GM21825 (cell line): ENCODE data around the gene CYB5R3.
"Not testable (repeated sequence)": the region's sequence is repeated elsewhere in the genome, so short reads cannot be mapped to it uniquely, and the experiment has no call there.

ENCODE experiments used
- ATAC-seq: cut with Tn5 transposase; IDR thresholded peaks from one replicate; pipeline ENCODE4 v1.9.1; 2021; ENCODE audit warnings: mild to moderate bottlenecking, moderate library complexity; ENCODE audit not compliant: unreplicated experiment

The CYB5R3 gene

GRCh38 chr22:42626431-42626830, 22.8 kb downstream of the CYB5R3 start:
- ATAC-seq: no peak

GRCh38 chr22:42625416-42625815, 23.8 kb downstream of the CYB5R3 start:
- no peak for ATAC-seq

GRCh38 chr22:42624551-42625106, 24.6 kb downstream of the CYB5R3 start:
- ATAC-seq: no peak

- no peak for ATAC-seq
Observed at GRCh38 chr22:42623756-42624441, 25.3 kb downstream of the CYB5R3 start.

GRCh38 chr22:42623301-42623751, 25.9 kb downstream of the CYB5R3 start:
- ATAC-seq: no peak

GRCh38 chr22:42622061-42622710, 27.0 kb downstream of the CYB5R3 start:
- ATAC-seq: no peak

- no peak for ATAC-seq
Observed at GRCh38 chr22:42621505-42622002, 27.6 kb downstream of the CYB5R3 start.

GRCh38 chr22:42620084-42620483, 29.1 kb downstream of the CYB5R3 start:
- ATAC-seq: no peak

- ATAC-seq: no peak
Observed at GRCh38 chr22:42619261-42620063, 29.7 kb downstream of the CYB5R3 start.

GRCh38 chr22:42617155-42617983, 31.8 kb downstream of the CYB5R3 start:
- ATAC-seq: no peak

- not testable (repeated sequence) for ATAC-seq
Observed at GRCh38 chr22:42615860-42616175, 33.4 kb downstream of the CYB5R3 start.

- ATAC-seq: peak; percentile 50
Observed at GRCh38 chr22:42615092-42615859, 33.9 kb downstream of the CYB5R3 start.

GRCh38 chr22:42614312-42615091, 34.7 kb downstream of the CYB5R3 start, which contains the start of gene POLDIP3:
Gene POLDIP3, minus strand, starts transcription at chr22:42614883. Its CDS starts 26 bp downstream, at chr22:42614857.
- ATAC-seq: peak; percentile 64

- no peak for ATAC-seq
Observed at GRCh38 chr22:42613872-42614301, 35.3 kb downstream of the CYB5R3 start.

GRCh38 chr22:42612336-42612735, 36.9 kb downstream of the CYB5R3 start:
- no peak for ATAC-seq

- no peak for ATAC-seq
Observed at GRCh38 chr22:42611051-42611450, 38.1 kb downstream of the CYB5R3 start.

- ATAC-seq: no peak
Observed at GRCh38 chr22:42610186-42610585, 39.0 kb downstream of the CYB5R3 start.

GRCh38 chr22:42608823-42609361, 40.3 kb downstream of the CYB5R3 start:
- no peak for ATAC-seq
